ENCODE results near the gene TNKS1BP1.
"Not testable (repeated sequence)": the region's sequence is repeated elsewhere in the genome, so short reads cannot be mapped to it uniquely, and the experiment has no call there.

TNKS1BP1 gene, protein sequence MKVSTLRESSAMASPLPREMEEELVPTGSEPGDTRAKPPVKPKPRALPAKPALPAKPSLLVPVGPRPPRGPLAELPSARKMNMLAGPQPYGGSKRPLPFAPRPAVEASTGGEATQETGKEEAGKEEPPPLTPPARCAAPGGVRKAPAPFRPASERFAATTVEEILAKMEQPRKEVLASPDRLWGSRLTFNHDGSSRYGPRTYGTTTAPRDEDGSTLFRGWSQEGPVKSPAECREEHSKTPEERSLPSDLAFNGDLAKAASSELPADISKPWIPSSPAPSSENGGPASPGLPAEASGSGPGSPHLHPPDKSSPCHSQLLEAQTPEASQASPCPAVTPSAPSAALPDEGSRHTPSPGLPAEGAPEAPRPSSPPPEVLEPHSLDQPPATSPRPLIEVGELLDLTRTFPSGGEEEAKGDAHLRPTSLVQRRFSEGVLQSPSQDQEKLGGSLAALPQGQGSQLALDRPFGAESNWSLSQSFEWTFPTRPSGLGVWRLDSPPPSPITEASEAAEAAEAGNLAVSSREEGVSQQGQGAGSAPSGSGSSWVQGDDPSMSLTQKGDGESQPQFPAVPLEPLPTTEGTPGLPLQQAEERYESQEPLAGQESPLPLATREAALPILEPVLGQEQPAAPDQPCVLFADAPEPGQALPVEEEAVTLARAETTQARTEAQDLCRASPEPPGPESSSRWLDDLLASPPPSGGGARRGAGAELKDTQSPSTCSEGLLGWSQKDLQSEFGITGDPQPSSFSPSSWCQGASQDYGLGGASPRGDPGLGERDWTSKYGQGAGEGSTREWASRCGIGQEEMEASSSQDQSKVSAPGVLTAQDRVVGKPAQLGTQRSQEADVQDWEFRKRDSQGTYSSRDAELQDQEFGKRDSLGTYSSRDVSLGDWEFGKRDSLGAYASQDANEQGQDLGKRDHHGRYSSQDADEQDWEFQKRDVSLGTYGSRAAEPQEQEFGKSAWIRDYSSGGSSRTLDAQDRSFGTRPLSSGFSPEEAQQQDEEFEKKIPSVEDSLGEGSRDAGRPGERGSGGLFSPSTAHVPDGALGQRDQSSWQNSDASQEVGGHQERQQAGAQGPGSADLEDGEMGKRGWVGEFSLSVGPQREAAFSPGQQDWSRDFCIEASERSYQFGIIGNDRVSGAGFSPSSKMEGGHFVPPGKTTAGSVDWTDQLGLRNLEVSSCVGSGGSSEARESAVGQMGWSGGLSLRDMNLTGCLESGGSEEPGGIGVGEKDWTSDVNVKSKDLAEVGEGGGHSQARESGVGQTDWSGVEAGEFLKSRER (N-terminal part only)

DNA sequence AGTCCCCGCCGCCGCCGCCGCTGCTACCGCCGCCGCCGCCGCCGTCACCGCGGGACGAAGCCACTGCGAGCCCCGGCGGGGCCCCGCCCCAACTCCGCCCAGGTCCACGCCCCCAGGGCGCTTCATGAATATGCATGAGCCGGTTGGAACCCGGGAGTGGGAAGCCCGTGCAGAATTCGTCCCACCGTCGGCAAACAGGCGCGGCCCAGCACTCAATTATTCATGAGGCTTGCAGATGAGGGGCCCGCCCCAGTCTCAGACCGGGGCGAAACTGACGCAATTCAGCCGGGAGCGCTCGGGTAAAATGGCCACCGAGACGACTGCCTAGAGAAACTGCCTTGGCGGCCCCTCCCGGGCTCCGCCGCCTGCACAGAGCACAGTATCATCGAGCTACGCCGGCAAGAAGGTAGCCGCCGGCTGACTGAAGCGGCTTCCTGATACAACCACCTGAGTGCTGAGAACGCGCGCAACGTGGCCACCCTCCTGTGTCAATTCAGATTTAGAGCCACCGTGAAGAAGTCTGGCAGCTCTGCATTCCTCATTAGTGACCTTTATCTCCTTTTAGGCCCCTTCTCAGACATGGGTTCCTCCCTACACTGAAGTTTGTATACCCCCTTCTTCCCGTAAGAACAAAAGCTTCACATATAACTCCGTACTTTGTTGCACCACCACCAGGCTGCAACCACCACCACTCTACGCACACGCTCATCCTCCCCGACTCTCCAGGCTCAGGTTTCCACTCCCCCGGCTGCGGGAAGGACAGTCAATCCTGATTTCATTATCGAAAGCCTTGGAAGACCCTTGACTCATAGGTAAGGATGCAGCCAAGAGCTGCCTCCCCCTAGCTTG is at the start of gene TNKS1BP1:
TSS of gene TNKS1BP1 (minus strand) at position 67 of the 849 bp plus-strand sequence. CDS start 3,067 bp downstream, outside the sequence.
- peak; percentile 92 for DNase-seq

DNA sequence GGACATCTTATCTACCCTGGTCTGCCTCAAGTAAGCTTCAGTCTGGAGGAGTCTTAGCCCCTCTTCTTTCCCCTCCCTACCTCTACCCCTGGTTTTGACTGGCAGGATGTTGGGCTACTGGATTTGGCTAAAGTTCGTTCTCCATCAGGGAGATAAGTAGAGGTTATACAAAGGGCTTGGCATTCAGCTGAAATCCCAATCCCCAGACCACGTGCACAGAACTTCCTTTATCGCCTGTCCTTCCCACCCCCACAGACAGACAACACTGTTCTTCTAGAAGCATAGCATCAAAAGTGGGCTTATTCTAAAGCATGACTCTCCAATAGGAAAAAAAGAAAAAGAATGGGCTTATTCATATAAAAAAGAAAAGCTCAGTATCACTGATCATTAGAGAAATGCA is 48.4 kb upstream of the TNKS1BP1 start:
- DNase-seq = no peak

DNA sequence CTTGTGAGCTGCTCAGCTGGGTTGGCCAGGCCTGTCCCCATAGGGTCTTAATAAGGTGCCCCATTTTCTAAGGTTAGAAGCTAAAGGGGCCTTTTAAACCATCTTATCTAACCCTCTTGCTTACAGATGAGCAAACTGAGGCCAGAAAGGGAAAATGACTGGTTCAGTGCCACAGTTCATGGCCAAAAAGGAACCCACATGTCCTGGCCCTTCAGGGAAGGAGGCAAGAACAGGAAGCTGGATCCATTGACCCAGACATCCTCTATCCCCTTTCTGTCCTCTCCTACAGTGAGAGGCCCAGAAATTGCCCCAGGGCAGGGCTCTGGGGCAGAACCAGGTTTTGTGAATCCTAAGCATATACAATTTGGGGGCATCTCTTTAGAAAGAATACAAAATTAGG is 46.2 kb upstream of the TNKS1BP1 start:
- DNase-seq = no peak

DNA sequence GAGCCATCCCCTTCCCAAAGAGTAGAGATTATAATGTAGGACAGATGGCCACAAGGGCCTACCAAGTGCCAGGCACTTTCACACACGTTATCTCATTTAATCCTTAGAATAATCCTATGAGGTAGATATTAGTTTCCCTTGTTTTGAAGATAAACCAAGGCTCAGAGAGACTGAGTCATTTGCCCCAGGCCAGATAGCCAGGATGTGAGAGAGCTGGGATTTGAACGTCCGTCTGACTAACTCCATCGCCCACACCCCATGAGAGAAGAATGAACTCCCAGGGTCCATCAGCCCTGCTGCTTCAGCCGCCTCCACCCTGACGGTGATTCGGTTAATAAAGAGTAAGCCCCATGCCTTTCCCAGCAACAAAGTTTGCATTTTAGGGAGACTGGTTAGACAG is 45.5 kb upstream of the TNKS1BP1 start:
- no peak for DNase-seq

DNA sequence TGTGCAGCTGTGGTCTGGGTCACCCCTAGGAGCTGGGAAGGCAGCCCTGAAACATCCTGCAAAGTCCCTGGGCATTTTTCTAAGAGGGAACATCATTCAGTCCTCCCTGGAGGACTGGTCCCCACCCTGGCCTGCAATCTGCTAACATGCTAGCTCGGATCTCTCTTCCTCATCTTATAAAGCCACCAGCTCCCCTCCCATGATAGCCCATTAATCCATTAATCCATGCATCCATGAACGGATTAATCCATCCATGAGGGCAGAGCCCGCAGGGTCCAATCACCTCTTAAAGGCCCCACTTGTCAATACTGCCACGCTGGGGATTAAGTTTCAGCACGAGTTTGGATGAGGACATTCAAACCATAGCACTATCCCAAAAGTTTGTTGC is 44.1 kb upstream of the TNKS1BP1 start:
- no peak for DNase-seq

DNA sequence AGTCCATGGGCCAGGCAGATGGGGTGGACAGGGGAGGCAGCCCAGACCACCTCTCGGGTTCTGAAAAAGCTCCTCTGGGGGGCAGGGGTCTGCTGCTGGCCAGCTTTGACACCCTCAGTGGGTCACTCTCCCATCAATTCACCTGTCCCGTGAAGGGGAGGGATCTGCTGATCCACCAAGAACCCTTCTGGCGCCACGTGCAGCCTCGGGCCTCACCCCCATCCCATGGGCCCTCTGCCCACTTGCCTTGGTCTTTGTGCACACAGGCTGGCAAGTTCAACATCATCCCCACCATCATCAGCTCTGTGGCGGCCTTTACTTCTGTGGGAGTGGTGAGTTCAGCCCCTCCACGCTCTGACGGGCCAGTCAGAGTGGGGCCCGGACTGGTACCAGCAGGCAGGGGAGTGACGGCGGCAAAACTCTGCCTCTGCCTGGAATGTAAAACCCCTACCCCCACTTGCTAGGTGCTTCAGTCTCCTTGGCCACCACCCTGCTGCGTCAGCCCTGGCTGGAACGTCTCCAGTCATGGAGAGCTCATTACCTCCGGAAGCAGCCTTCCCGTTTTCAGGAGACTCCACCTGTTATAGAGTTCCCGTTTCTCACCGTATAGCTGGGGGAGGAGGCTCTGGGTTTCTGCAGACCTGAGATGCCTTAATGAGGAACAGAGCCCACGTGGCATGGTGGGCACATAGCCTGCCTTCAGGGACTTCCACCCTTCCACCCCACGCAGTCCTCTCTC is 43.5 kb upstream of the TNKS1BP1 start:
- DNase-seq = no peak

DNA sequence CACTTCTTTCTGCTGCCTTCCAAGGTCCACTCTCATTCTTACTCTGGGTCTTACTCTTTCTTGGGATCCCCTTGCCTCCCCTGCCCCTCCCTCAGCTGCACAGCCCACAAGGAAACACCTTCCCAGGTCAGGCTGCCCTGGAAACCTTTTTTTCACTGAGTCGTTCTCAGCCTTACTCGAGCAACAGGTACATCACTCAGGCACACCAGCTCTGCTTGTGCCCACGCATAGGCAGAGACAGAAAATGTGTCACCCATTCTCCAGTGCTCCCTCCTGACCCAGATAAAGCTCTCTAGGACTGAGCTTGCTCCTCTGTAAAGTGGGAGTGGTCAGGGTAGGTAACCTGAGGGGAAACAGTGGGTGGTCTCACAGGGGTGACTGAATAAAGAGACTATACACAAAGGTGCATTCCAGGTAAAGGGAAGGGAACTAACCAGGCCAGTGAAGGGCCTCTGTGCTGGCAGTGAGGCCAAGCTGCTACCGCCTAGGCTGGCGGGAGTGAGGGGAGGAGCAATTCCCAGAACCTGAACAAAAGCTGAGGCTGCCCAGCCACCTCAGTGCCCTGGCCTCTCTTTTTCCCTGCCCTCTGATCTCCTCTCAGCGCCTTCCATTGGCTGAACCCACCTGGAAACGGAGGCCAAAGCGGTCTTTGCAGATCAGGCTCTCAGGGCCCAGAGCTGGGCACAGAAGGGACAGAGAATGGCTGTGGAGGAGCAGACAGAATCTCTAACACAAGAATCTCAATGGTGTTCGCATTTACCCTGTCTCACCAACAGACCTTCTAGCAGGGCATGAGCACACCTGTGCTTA is 40.3 kb upstream of the TNKS1BP1 start:
- no peak for DNase-seq

DNA sequence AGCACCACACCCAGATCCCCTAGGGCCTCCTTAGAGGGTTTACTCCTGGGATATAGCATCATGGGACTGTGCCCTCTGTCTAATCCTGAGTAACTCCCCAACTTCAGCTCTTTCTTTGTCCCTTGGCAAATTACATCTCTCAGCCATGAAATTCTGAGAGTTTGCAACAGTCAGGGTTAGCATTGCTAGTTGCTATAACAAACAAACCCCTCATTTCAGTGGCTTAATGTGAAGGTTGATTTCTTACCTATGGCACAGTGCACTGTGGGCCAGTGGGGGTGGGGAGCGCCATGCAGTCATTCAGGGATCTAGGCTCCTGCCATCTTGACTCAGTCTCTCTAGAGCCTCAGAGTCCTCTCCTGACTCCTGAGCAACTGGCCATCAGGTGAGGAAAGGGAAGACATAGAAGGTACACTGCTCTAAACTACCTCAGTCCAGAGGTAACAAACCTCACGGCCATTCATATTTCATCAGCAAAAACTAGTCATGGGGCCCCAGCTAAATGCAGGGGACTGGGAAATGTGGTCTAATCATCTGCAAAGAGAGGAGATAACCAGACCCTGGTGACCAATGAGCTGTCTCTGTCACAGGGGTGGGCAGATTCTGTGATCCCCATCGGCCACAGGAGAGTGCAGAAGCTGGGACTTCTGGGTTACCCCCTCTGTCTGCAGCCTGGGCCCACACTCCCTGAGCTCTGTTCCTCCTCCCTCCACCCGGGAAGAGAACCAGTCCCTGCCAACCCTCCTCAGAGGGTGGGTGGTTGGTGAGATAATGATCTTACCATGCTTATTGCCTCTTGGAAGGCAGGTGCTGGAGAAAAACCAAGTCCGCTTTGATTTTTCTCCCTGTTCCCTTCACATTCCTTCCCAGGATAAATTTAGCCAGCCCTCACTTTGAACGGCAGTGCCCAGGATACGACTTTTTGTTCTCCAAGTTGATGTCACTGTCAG is 38.7 kb upstream of the TNKS1BP1 start:
- DNase-seq = no peak

DNA sequence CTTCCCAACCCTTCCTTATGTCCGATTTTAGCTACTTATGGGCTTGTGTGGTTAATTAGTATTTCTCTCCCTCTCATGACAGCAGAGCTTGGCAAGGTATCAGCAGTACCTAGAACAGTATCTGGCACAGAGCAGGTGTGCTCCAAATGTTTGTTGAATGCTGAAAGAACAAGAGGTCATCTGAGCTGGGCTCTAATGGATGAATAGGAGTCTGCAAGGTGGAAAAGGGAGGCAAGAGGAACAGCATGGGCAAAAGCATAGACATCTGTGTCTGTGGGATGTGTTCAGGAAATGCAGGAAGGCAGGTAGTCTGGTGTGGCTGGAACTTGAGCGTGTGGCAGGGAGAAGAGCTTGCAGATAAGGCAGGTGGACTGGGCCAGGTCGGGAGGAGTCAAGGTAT is 37.2 kb upstream of the TNKS1BP1 start:
- no peak for DNase-seq

DNA sequence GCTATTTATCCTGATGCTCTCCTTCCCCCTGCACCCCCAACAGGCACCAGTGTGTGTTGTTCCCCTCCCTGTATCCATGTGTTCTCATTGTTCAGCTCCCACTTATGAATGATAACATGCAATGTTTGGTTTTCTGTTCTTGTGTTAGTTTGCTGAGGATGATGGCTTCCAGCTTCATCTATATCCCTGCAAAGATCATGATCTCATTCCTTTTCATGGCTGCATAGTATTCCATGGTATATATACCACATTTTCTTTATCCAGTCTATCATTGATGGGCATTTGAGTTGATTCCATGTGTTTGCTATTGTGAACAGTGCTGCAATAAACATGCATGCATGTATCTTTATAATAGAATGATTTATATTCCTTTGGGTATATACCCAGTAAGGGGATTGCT is 36.7 kb upstream of the TNKS1BP1 start:
- DNase-seq = not testable (repeated sequence)

DNA sequence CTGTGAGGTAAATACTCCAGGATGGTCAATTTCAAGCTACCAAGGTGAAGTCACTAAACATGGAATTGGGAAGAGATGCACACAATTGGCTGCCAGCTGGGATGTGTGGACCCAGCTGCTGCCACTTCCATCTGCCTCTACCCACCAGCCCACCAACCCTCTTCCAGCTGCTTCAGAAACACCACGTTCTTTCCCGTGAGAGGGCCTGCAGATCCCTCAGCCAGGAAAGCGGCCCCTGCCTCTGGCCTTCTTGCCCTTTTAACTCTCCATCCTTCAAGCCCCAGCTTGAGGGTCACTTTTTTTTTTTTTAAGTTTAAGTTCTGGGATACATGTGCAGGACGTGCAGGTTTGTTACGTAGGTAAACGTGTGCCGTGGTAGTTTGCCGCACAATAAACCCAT is 36.2 kb upstream of the TNKS1BP1 start:
- DNase-seq = no peak

DNA sequence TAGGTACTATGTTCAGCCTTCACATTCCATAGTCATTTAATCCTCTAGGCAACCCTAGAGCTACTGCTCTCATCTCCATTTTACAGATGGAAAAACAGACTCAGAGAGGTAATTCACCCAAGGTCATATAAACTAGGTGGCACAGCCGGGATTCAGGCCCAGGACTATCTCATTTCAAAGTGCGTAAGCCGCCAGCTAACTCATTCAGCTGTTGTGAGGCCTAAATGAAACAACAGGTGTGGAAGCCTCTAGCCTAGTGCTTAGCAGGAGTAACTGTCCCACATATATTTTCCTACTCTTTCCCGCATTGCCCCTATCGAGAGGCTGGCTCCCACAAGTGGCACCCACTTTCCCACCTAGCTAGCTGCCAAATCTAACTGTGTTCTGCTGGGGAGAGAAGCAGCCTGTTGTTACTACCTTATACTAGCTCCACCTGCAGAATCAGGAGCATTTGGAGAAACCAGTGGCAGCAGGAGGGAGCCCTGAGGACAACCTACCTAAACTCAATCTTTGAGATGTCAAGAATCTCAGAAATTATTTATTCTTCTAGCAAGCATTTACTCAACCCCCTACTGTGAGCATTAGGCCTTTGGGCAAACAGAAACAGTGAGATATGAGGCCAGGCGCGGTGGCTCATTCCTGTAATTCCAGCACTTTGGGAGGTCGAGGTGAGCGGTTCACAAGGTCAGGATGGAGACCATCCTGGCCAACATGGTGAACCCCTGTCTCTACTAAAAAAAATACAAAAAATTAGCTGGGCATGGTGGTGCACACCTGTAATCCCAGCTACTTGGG is 35.3 kb upstream of the TNKS1BP1 start:
- no peak for DNase-seq

DNA sequence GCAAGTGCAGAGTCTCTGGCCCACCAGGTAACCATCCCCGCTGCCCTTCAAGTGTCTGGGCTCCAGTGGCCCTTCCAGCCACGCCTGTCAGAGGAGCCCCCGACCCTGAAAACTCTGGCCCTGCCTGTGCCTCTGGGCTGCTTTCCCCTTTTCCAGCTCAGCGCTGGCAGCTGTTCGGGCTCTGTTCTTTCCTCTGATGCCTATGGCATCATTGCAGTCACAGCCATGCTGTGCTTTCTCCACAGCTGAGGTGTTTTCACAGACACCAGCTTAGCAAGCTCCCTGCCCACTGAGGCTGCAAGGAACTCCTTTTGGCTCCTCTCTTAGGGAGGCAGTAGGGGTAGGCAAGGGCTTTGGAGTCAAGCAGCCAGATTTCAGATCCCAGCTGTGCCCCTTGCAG is 34.6 kb upstream of the TNKS1BP1 start:
- DNase-seq = no peak

DNA sequence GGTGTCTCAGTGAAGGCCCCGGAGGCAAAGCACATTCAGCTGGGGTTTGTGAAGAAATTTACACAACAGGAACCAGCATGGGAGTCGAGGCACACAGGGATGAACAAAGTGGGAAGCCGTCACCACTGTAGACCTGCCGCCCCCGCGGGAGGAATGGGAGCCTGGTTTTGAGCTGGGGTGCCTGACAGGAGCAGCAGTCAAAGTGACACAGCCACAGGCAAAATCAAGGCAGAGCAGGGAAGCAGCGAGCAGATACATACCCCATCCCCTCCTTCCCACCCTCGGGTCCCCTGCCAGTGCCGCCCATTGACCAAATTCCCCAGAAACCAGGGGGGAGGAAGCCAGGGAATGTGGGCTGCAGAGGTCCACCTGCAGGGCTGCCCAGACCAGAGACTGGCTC is 34.2 kb upstream of the TNKS1BP1 start:
- no peak for DNase-seq

DNA sequence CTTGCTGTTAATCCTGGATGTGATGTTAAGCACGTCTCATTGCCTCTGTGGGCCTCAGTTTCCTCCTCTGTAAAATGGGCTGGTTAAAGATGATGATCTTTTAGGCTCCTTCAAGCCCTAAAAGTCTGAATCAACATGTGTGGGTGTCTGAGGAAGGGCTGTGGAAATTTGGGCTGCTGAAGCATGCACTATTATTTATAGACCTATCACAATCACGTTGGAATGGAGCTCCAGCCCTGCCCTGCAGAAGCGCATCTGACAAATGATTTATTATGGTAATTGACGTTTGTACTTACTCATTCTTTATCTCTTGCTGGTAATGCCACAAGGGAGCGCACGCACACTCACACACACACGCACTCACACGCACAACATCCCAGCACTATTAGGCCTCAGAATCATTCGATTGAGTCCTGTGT is 33.8 kb upstream of the TNKS1BP1 start:
- DNase-seq = no peak

DNA sequence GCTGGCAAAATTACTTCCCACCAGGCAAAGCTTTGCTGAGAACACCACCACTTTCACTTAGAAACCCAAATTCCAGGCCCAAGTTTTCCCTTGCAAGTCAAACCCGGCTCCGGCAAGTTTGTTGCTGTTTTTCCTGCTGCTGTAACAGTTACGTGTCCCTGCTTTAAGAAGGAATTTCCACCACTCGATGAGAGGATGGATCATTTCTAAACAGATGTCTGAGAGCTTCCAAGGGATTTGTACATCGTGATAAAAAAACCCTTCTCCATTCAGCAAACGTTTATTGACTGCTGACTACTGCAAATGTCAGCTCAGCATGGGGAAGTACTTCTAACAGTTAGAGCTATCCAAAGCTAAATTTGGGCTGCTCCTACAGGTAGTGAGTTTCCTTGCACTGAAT is 33.1 kb upstream of the TNKS1BP1 start:
- DNase-seq = no peak

DNA sequence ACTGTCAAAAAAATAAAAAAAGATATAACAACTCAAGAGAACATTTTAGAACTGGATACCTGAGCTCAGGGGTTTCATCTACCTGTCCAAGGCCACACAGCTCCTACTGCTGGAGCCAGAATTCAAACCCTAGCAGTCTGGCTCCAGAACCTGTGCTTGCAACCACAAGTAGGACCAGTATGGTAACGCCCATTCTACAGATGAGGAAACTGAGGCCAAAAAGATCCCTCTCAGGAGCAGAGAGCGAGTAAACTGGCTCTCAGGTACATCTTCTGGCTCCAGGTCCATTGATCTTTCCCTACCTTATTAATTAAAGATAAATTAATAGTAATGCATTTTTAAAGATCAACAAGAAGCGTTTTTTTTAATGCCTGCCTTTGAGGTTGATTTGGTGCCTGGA is 32.6 kb upstream of the TNKS1BP1 start:
- DNase-seq = no peak

DNA sequence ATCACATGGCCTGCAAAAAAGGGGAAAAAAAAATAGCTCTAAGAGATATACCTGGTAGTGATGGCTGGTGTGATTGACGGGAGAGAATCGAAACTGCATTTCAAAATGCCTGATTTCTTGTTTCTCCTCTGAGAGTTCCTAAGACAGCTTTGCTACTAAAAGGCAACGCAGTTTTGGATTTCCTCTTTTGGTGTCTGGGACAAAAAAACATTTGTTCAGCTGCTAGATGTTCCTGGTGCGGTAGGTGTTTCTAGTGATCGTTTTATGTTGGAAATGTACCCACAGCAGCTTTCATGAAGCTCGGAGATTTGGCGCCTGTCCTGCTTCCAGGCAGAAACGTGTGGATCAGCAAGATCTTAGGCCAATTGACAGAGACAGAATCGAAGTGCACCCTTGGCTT is 31.5 kb upstream of the TNKS1BP1 start:
- DNase-seq = no peak

DNA sequence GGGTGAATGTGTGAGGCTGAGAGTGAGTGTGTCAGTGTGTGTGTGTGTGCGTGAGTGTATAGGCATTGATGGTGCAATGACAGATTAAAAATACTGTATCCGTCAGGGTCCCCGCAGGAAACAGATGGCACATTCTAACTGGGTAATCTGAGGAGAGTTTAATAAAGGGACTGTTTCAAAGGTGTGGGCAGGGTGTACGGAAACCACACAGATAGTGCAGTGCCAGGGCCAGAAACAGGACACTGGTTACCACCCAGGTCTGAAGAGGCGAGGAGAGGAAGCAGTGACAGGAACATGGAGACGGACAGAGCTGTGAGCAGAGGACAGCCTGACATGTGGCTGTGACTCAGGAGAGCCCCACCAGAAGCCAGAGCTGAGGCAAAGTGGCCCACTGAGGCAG is 29.9 kb upstream of the TNKS1BP1 start:
- no peak for DNase-seq

All from kidney glomerular epithelial cell (primary cell).